Measurements from ENCODE around the gene TMBIM6.

Gene TMBIM6

GRCh38 chr12:49792976-49793580 is 51.7 kb downstream of the TMBIM6 start:
- peaks cover 17% of the 10 kb centered on the region for H3K36me3 ChIP-seq (ENCODE audit: control insufficient read depth, insufficient read depth, low read length)
- no peak for TF ChIP-seq CTCF (IDR thresholded peaks at IDR 0.05; ENCODE audit: insufficient read depth, low read length, poor library complexity, severe bottlenecking)
- H3K27me3 ChIP-seq (replicated peaks; ENCODE audit: control insufficient read depth, insufficient read depth, low read length), result no peaks in the 10 kb centered on the region
- H3K4me3 ChIP-seq (replicated peaks; ENCODE audit: low read depth, low read length), result no peak overlapping the region
- no peak for DNase-seq (ENCODE audit: extremely low read depth, insufficient read length)

- Histone ChIP-seq H3K4me3 (replicated peaks; ENCODE audit: low read depth, low read length) (no peak overlapping the region), H3K36me3 (ENCODE audit: control insufficient read depth, insufficient read depth, low read length) (peaks cover 20% of the 10 kb centered on the region), H3K27me3 (replicated peaks; ENCODE audit: control insufficient read depth, insufficient read depth, low read length) (no peaks in the 10 kb centered on the region)
- no peak for TF ChIP-seq CTCF (IDR thresholded peaks at IDR 0.05; ENCODE audit: insufficient read depth, low read length, poor library complexity, severe bottlenecking)
- no peak for DNase-seq (ENCODE audit: extremely low read depth, insufficient read length)
Measured at GRCh38 chr12:49793620-49794019, 52.3 kb downstream of the TMBIM6 start.

- no peak for TF ChIP-seq CTCF (IDR thresholded peaks at IDR 0.05; ENCODE audit: insufficient read depth, low read length, poor library complexity, severe bottlenecking)
- H3K4me3 ChIP-seq (replicated peaks; ENCODE audit: low read depth, low read length), result no peak overlapping the region
- H3K36me3 ChIP-seq (ENCODE audit: control insufficient read depth, insufficient read depth, low read length), result peaks cover 20% of the 10 kb centered on the region
- no peaks in the 10 kb centered on the region for H3K27me3 ChIP-seq (replicated peaks; ENCODE audit: control insufficient read depth, insufficient read depth, low read length)
- no peak for DNase-seq (ENCODE audit: extremely low read depth, insufficient read length)
Measured at GRCh38 chr12:49794021-49794420, 52.7 kb downstream of the TMBIM6 start.

- Histone ChIP-seq H3K36me3 (ENCODE audit: control insufficient read depth, insufficient read depth, low read length) (peaks cover 21% of the 10 kb centered on the region), H3K27me3 (replicated peaks; ENCODE audit: control insufficient read depth, insufficient read depth, low read length) (no peaks in the 10 kb centered on the region), H3K4me3 (replicated peaks; ENCODE audit: low read depth, low read length) (no peak overlapping the region)
- DNase-seq (ENCODE audit: extremely low read depth, insufficient read length), result no peak
- no peak for TF ChIP-seq CTCF (IDR thresholded peaks at IDR 0.05; ENCODE audit: insufficient read depth, low read length, poor library complexity, severe bottlenecking)
Measured at GRCh38 chr12:49794811-49795653, 53.7 kb downstream of the TMBIM6 start.

- peaks cover 23% of the 10 kb centered on the region for H3K36me3 ChIP-seq (ENCODE audit: control insufficient read depth, insufficient read depth, low read length)
- no peak overlapping the region for H3K4me3 ChIP-seq (replicated peaks; ENCODE audit: low read depth, low read length)
- no peaks in the 10 kb centered on the region for H3K27me3 ChIP-seq (replicated peaks; ENCODE audit: control insufficient read depth, insufficient read depth, low read length)
- DNase-seq (ENCODE audit: extremely low read depth, insufficient read length), result no peak
- TF ChIP-seq CTCF (IDR thresholded peaks at IDR 0.05; ENCODE audit: insufficient read depth, low read length, poor library complexity, severe bottlenecking), result no peak
Measured at GRCh38 chr12:49795654-49796105, 54.3 kb downstream of the TMBIM6 start.
